ENCODE results near the gene ARSG.
"Not testable (repeated sequence)": the region's sequence is repeated elsewhere in the genome, so short reads cannot be mapped to it uniquely, and the experiment has no call there.

Gene ARSG

DNA sequence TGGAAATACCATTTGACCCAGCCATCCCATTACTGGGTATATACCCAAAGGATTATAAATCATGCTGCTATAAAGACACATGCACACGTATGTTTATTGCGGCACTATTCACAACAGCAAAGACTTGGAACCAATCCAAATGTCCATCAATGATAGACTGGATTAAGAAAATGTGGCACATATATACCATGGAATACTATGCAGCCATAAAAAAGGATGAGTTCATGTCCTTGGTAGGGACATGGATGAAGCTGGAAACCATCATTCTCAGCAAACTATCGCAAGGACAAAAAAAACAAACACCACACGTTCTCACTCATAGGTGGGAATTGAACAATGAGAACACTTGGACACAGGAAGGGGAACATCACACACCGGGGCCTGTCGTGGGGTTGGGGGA lies 9.3 kb upstream of the ARSG start:
- not testable (repeated sequence) for DNase-seq

DNA sequence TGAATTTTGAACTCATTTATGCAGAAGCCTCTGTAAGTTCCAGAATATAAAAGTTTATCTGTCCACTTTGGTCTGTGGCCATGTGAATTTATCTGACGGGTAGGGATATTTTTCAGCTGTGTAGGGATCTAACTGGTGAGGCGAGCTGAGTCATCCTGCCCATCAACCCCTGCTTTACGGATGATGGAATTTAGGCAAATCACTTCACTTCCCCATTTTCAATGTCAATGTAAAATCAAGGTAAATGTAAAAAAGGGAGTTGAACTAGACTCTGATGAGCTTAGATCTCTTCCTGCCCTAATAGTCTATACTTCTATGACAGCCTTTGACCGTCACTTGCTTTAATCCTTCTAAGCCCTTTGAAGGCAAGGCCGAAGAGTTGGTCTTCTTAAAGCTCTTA lies 2.9 kb upstream of the ARSG start:
- no peak for DNase-seq

DNA sequence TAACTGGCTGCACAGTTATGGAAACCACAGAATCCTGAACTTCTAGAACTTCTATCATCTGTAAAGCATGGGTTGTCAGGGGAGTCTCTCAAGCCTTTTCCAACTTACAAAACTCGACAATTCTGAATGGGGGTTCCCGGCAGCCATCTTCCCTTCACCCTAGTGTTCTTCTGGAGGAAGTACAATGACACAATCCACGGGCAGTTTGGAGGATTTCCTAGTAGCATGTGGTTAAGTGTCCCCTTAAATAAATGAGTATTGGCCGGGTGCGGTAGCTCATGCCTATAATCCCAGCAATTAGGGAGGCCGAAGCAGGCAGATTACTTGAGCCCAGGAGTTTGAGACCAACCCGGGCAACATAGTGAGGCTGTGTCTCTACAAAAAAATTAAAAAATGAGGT lies 2.5 kb upstream of the ARSG start:
- no peak for DNase-seq

DNA sequence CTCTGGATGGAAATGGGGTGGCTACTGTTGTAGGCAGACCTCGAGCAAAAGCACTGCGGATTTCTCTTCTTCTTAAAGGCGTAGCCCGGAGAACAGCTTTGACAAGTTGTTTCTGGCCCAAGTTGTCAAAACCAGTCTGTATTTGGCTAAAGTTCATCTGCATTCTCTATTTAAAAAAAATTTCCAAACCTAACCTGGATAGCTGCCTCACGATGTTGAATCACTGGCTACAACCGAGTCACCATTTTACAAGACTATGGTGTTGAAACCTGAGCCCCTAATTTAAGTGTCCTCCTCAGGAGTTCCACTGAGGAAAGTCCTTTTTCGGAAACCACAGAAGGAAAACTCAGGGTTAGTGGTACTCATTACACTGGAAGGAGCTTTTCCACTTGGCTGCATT lies 1.8 kb upstream of the ARSG start:
- no peak for DNase-seq

DNA sequence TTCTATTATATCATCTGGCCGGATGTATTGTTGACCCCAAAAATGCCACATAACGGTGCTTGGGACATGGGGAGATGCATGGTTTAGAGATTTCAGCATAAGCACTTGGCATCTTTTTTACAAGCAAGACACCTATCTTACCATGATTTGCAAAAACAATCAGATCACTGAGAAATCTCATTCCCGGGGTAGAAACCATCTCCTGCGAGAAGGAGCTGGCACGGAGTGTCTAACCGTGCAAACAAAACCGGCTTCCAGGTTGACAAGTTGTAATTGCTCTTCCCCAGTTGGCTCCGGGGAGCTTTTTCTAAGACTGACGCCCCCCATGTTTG lies 1.4 kb upstream of the ARSG start:
- DNase-seq = peak; percentile 66

DNA sequence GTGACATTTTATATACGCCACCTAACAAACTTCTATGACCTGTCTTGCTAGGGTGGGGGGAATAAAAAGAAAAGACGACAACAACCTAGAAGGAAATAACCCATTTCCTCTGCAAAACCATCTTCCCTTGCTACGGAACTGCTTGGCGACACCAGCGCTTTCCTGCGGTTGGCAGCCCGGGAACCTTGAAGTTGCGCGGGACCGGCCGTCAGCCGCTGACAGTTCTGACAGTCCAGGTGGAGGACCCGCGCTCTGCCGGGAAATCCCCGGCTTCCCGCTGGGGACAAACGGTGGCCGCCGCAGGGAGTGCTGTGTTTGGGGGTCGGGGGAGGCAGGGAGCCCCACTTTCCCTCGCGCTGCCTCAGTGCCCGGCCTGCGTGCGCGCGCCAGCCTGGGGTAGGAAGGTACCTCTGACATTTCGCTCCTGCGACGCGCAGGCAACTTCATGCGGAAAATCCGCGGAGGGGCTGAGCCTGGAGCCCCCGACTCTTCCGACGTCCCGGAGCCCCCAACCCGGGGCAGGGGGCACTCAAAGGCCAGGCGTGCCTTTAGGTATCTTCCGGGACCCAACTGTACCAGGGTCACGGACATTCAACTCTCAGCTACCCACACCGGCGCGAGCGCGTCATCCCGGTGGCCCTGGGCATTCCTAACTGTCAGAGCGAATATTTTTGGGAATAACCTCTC lies 884 bp upstream of the ARSG start:
- peak; percentile 73 for DNase-seq

DNA sequence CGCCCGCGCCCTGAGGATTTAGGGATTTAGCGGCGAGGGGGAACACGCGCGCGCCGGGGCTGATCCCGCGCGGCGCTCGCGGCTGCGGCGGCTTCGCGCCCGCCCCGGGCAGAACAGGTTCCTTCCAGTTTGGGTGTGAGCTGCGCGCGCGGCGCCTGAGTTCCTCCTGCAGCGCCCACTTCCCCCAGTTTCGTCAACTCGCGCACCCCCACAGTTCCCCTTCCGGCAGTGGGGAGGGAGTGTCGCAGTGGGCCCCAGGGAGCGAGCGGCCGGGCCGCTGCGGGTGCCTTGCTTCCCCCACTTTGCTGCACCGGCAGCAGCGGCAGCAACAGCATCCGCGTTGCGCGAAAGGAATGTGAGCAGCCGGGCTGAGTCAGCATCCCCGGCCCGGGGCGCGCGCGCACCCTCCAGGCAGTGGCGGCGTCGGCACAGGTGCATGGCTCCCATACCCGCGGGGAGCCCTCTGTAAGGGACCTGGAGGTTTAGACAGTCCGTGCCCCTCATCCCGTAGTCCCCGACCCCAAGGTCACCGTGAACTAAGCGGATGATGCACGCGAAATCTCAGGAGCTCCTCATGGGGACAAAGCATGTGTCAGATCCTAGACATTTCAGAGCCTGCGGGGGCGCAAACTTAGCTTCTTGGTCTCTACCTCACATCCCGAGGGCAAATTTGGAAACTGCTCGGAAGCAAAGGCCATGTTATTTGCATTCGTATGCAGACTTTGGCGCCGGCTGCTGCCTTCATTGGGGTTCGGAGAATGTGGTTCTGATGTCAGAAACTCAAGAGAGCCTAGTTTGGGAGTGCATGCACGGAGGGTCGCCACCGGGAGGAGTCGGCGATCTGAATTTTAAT lies 767 bp downstream of the ARSG start:
- DNase-seq = peak; percentile 96

DNA sequence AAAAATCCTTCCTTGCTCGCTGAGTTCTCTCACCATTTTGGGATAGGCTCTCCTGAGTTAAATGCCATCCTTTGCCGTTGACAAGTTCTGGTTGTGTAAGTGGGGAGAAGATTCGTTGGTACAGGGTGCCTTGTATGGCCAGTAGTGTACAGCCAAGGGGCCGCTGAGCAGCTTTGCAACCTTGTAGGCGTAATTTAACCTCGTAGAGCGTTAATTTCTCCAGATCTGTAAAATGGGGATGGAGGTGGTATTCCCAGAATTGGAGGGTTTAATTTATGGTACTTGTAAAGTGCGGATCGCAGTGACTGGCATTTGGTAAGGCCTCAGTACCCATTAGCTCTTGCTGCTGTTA lies 1.4 kb downstream of the ARSG start:
- DNase-seq = peak; percentile 66

DNA sequence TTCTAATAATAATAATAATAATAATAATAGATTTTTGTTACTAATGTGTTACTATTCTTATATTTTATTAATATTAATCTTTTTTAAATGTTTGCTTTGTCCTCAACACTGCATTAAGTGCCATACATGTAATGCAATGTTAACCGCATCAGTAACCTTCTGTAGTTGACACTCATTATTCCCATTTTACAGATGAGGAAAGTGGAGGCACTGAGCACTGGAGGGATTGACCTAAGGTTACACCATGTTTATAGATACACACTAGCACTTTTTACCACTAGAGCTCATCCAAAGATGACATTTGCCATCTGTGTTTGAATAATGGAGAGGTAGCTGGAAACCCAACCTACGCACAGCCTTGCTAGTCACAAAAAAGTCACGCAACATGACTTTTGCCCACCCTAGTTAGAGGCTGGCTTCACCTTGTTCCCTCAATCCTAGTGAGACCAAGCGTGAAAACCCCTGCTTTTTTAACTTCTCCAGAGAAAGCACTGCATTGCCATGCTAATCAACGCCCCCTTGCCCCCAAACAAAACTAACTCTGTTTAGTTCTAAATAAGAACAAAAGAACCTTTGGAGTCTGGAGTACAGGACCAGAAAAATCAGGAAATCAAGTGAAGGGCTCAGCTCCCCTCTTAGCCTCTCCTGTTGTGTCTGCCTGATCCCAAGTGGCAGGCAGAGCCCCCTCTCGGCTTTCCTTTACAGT lies 2.3 kb downstream of the ARSG start:
- no peak for DNase-seq

DNA sequence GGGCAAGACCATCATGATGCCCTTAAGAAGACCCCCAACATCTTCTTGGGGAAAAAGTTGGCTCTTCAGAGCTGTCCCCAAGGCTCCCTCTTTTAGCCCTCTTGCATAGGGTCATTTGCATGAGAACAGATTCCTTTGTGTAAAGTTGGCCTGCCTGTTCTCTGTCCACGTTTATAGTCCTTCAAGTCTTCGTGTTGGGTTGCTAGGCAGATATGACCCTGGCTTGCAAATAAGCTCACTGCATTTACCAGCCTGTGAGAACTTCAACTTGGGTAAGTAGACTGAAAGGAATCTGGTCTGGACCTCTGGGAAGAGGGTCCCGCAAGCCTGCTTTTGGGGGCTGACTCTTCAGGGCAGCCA lies 2.9 kb downstream of the ARSG start:
- no peak for DNase-seq

DNA sequence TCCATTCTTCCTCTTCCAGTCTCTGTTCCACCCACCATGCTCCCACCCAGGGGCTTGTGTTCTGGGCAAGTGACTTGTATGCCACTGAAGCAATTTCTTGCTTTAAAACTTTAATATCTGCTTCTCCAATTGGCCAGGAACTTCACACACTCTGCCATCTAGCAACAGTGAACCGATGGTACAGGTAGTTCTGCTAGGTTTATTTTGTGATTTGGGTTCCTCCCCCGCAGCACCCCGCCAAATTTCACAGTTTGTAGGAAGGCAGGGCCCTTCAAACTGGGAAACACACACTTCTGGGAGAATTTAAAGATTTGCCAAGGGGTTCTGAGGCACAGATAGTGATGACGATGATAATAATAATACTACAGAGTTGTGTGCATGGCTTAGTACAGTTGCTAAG lies 3.3 kb downstream of the ARSG start:
- no peak for DNase-seq

DNA sequence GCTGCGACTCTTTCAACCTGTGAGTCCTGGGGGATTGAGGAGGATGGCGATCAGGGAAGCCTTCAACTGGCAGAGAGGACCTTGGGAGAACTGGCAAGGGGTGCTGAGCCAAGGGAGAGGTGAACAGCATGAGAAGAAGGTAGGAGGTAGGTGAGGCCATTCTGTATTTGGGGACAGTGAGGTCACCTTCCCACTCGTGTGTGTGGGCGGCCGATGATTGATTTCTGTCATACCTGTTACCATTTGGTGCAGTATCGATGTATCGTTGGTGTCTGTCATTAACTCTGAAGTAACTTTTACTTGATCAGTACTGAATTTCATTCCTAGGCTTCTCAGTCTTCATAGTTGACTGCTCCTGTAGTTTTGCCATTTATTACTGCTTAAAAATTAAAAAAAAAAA lies 3.8 kb downstream of the ARSG start:
- DNase-seq = no peak

DNA sequence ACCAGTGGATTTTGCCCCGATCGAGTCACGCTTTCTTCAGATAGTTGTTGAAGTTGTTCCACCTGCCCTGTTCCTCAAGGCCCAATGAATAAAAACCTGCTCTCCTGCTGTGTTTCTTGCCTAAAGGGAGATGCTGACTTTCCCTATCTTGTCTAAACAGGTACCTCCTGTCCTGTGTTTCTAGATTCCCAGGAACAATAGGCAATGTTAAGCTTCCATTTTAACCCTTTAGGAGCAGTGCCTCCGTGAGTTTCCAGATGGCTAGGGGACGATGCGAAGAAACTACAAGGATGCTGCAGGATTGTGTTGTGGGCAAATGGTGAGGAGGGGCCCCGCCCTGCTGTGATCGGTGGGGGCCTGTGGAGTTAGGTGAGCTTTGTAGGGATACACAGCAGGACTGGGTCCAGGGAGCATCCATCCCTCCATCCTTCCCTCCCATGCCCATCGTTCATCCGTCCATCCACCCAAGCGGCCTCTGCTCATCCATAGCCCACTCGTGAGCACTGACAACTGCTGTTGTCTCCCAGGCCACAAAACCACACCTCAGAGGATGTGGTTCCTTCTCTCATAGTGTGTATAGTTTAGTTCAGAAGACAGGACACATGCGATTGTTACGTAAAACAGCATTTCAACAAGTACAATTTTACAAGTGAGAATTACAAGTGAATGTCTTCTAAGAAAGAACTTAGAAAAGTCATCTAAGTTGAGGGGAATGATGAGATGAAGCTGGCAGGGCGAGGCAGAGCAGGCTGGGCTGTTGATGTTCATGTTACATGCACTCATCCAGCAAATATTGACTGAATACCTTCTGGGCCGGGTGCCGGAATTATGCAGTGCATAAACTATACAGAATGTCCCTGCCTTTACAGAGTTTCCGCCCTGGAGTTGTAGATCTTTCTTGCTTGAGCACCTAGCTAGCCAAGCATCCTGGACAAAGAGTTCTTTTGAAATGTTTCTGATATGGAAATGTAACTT lies 5.2 kb downstream of the ARSG start:
- no peak for DNase-seq

DNA sequence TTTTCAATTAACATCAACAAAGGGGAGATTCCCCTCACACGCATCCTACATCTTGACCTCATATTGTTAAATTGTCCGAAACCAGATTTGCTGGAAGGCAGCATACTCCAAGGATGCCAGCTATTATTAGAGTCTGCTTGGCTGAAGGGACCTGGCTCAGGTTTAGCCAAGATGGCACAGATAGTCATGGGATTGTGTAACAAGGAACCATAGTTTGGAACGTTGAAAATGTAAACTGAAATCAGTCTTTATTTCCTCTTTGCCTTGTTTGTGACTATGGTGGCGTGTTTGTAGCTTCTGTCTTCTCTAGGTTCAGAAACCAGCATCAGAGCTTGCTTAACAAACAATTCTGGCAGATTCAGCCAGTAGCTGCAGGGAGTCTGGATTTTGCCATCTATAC lies 5.9 kb downstream of the ARSG start:
- no peak for DNase-seq

DNA sequence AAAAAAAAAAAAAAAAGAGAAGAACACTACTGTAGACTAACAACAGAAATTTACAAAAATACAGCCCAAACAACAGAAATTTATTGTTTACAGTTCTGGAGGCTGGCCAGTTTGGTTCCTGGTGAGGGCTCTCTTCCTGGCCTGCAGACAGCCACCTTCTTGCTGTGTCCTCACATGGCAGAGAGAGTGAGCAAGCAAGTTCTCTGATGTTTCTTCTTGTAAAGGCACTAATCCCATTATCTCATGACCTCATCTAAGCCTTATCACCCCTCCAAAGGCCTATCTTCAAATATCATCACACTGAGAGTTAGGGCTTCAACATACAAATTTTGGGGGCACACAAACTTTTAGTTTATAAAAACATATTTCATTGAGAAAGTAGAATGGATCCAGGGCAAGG lies 7.3 kb downstream of the ARSG start:
- no peak for DNase-seq

DNA sequence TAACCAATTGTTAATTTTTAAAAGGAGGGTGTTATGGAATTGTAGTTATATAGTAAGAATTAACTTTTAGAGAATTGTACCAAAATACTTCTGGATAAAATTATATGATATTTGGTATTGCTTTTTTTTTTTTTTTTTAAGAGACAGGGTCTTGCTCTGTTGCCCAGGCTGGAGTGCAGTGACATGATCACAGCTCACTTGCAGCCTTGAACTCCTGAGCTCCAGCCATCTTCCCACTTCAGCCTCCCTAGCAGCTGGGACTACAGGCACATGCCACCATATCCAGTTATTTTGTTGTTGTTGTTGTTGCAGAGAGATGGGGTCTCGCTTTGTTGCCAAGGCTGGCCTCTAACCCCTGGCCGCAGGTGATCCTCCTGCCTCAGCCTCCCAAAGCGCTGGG lies 8.5 kb downstream of the ARSG start:
- DNase-seq = no peak

DNA sequence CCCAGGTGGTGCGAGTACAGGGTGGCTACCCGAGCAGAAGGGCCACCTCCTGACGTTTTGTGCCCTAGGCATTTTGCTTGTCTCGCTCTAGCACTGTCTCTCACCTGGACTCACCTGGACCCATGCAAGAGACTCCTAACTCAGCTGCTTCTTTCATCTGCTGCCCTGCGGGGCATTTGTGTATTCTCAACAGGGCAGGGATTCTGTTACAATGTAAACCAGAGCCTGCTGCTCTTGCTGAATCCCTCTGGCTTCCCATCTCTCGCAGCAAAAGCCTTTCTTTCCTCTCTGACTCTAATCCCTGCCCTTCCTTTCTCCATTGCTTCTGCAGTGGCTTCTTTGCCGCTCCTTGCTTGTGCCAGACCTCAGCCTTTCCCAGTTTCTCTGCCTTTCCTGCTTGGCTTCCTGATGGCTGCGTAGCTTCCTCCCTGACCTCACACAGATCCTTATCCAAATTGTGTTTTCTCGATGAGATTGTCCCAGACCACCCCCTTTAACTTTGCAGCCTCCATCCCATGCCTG lies 10.2 kb downstream of the ARSG start:
- peak; percentile 99 for DNase-seq

DNA sequence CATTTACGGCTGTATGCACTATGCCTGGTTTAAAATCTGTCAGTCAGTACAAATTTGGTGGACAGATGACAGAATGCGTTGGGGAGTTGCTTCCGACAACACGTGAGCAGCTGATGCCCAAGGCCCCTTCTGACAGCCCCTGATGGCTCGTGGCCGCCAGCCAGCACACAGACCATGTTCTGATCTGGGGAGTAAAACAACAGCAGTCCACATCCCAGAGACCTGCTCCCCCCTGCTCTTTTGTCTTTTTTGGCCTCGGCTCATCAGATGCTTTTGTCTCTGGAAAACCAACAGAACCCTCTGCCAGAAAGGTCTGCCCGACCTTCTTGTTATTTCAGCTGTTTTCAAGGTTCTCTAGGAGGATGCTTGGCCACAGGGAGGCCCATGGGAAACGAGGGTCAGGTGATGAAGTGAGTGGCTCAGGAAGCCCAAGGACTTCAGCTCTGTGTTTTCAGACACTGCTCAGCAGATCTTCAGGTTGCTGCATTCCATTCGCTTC lies 10.8 kb downstream of the ARSG start:
- peak; percentile 97 for DNase-seq

DNA sequence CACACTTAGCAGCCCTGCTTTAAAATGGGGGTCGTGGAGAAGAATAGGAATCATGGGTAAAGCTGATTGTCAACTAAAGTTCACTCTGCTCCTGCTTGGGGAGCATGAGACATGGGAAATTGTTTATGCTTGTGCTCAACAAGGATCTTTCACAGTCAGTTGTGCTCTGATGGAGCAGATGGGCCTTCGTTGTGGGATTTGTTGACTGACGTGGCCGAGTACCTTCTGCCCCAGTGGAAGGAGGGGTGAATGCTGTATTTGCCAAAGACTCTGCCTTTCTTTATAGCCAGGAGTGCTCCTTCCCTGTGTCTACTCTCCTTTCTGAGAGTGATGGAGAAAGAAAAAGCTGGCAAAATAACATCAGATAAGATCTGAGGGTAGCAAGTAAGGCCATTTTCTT lies 11.4 kb downstream of the ARSG start:
- peak; percentile 83 for DNase-seq

DNA sequence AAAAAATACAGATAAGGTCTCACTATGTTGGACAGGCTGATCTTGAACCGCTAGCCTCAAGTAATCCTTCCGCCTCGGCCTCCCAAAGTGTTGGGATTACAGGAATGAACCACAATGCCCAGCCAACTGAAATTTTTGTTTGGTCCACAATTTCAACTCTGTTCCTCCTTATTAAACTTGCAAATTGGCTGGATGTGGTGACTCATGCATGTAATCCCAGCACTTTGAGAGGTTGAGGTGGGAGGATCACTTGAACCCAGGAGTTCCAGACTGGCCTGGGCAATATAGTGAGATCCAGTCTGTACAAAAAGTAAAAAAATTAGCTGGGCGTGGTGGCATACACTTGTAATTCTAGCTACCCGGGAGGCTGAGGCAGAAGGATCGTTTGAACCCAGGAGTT lies 13.4 kb downstream of the ARSG start:
- no peak for DNase-seq

DNA sequence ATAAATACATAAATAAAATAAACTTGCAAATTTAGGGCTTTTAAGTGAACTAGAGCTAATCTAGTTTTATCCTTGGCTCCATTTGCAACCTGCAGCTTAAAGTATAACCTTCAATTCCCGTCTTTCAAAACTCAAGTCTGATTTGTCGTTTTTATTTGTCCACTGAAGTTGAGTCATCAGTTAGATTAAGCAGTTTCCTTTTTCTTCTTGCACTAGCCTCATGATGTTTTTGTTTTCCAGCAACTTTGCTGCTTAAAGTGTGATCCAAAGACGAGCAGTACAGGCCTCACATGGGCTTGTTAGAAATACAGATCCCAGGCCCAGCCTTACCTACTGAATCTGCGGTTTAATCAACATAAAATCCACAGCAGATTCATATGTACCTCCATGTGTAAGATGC lies 13.8 kb downstream of the ARSG start:
- no peak for DNase-seq

DNA sequence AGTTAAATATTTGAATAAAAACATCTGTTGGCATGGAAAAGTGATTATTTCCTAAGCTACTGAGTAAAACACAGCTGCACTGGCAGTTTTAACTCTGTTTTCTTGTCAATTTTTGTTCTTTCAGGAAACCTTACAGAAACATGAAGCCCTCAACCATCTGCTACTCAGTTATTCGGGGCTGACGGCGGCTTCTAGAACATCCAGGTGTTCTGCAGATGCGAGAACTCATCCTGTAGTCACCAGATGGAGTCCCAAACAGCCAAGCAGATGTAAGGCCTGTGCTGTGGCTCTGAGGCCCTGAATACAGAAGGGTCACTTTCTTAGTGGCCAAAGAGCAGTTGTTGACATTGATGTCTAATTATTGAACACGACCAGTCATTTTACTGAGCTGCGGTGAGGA lies 15.5 kb downstream of the ARSG start:
- no peak for DNase-seq

DNA sequence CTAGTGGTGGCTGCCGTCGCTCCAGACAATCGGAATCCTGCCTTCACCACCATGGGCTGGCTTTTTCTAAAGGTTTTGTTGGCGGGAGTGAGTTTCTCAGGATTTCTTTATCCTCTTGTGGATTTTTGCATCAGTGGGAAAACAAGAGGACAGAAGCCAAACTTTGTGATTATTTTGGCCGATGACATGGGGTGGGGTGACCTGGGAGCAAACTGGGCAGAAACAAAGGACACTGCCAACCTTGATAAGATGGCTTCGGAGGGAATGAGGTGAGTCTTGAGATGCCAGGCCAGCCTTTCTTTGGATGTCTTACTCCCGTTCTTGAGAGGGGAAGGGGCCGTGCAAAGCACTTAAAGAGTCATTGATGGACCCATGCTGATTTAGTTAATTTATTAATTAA lies 16.1 kb downstream of the ARSG start:
- DNase-seq = no peak

Data from NCI-H69 (cell line).